Activated CD4-positive, alpha-beta T cell treated with anti-CD3 and anti-CD28 coated beads, Interleukin-2, amount 10 ng/mL, durations not matched to agents 24 days and 14 days (primary cell): ENCODE data around the gene ENDOG. TPM values are rescaled to one million over a fixed set of nuclear protein-coding genes. Genes with fewer than 3 reads are reported as not detected.
A peak's percentile ranks its signal among the peaks of the same experiment; 100 is the strongest.
"Not testable (repeated sequence)": the region's sequence is repeated elsewhere in the genome, so short reads cannot be mapped to it uniquely, and the experiment has no call there.

Experiments used
- DNase-seq: peaks from one replicate; pipeline ENCODE4 v3.0.0; 2022
- H3K27ac Mint-ChIP-seq: one replicate; pipeline ENCODE4 v1.8.0; 2022; ENCODE audit warnings: mild to moderate bottlenecking, mixed read lengths
- H3K27me3 Mint-ChIP-seq: one replicate; pipeline ENCODE4 v1.8.0; 2022; ENCODE audit warnings: mixed read lengths
- H3K36me3 Mint-ChIP-seq: one replicate; pipeline ENCODE4 v1.8.0; 2022; ENCODE audit warnings: low read depth, mild to moderate bottlenecking, mixed read lengths
- H3K4me1 Mint-ChIP-seq: one replicate; pipeline ENCODE4 v1.8.0; 2021; ENCODE audit warnings: mixed read lengths
- H3K4me3 Mint-ChIP-seq: one replicate; pipeline ENCODE4 v1.8.0; 2022; ENCODE audit warnings: mild to moderate bottlenecking, moderate library complexity, mixed read lengths
- H3K9me3 Mint-ChIP-seq: one replicate; pipeline ENCODE4 v1.8.0; 2021; ENCODE audit warnings: mixed read lengths
- intact Hi-C: fragments of 100-400 bp; cut with micrococcal nuclease; formaldehyde crosslinking; loops from one replicate; pipeline ENCODE4 v1.15.1; 2023
- total RNA-seq: library from RNA; stranded (reverse); gene quantifications from 2 replicates; pipeline ENCODE4 v1.2.3, GENCODE V29; 2022

ENDOG gene
- total RNA-seq, result 22.9 and 23.3 TPM in 2 replicates

DNA sequence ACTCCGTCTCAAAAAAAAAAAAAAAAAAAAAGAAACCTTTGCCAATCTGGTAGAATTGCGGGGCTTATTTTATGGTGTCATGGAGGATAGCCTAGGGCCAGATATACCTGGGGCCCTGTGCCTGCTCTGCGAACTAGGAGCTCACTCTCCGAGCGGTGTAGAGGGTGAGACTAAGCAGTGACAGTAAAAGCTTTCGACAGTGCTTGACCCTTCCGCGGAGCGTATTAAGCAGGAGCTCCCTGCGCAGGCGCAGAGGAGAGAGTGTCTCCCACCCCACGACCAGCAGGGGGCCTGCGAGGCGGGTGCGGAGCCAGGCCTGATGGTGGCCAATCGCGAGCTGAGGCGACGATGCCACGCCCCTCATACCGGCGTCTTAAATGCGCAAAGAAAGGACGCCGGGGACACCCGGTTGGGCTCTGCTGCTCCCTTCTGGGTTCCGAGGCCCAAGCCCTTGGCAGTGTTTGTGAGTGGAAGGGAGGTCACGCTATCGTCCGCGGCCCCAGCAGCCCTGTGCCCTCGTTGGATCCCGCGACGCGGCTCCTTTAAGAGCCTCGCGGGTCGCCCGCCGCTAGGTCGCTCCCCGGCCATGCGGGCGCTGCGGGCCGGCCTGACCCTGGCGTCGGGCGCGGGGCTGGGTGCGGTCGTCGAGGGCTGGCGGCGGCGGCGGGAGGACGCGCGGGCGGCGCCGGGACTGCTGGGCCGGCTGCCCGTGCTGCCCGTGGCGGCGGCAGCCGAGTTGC is at the start of gene ENDOG:
Gene ENDOG (plus strand): TSS at position 402 of the 740 bp plus-strand sequence. CDS start 185 bp downstream, at position 587.
- H3K36me3 Mint-ChIP-seq, result peaks cover 18% of the 10 kb centered on the region
- peak within 1 kb of the TSS; percentile 84 for H3K27ac Mint-ChIP-seq
- H3K27me3 Mint-ChIP-seq, result no peaks in the 10 kb centered on the region
- DNase-seq, result peak; percentile 100
- H3K9me3 Mint-ChIP-seq, result no peaks in the 10 kb centered on the region
- peaks cover 12% of the 10 kb centered on the region for H3K4me1 Mint-ChIP-seq
- intact Hi-C loops, result loop anchor here (1.0 to 5.0 kb wide), 6 partner anchors 11 to 313 kb away; partner anchors contain the start of genes DYNC2I2, GLE1, LRRC8A and SPOUT1
- H3K4me3 Mint-ChIP-seq, result peak within 1 kb of the TSS; percentile 85

- H3K4me3 Mint-ChIP-seq, result no peak overlapping the region
- intact Hi-C loops, result no loop called here
- no peak overlapping the region for H3K27ac Mint-ChIP-seq
- peaks cover 15% of the 10 kb centered on the region for H3K4me1 Mint-ChIP-seq
- H3K27me3 Mint-ChIP-seq, result no peaks in the 10 kb centered on the region
- DNase-seq, result no peak
- no peaks in the 10 kb centered on the region for H3K36me3 Mint-ChIP-seq
- no peaks in the 10 kb centered on the region for H3K9me3 Mint-ChIP-seq
Observed at GRCh38 chr9:128768606-128769005, 49.7 kb upstream of the ENDOG start.

GRCh38 chr9:128770286-128771030 is 47.8 kb upstream of the ENDOG start:
- peaks cover 15% of the 10 kb centered on the region for H3K4me1 Mint-ChIP-seq
- no peaks in the 10 kb centered on the region for H3K27me3 Mint-ChIP-seq
- peak overlapping the region; percentile 87 for H3K4me3 Mint-ChIP-seq
- peak overlapping the region; percentile 90 for H3K27ac Mint-ChIP-seq
- H3K36me3 Mint-ChIP-seq, result no peaks in the 10 kb centered on the region
- no peak for DNase-seq
- intact Hi-C loops, result loop anchor here (1.0 to 5.0 kb wide), 4 partner anchors 17 to 111 kb away; partner anchors contain the start of genes ENDOG, KYAT1, SET and TBC1D13
- H3K9me3 Mint-ChIP-seq, result peaks cover 4% of the 10 kb centered on the region

GRCh38 chr9:128771094-128771721 is 47.1 kb upstream of the ENDOG start:
- peak overlapping the region; percentile 87 for H3K4me3 Mint-ChIP-seq
- peaks cover 15% of the 10 kb centered on the region for H3K4me1 Mint-ChIP-seq
- no peaks in the 10 kb centered on the region for H3K27me3 Mint-ChIP-seq
- H3K9me3 Mint-ChIP-seq, result peaks cover 4% of the 10 kb centered on the region
- intact Hi-C loops, result loop anchor here (1.0 to 5.0 kb wide), 4 partner anchors 16 to 110 kb away; partner anchors contain the start of genes ENDOG, KYAT1, SET and TBC1D13
- no peaks in the 10 kb centered on the region for H3K36me3 Mint-ChIP-seq
- DNase-seq, result peak; percentile 78
- peak overlapping the region; percentile 90 for H3K27ac Mint-ChIP-seq

DNA sequence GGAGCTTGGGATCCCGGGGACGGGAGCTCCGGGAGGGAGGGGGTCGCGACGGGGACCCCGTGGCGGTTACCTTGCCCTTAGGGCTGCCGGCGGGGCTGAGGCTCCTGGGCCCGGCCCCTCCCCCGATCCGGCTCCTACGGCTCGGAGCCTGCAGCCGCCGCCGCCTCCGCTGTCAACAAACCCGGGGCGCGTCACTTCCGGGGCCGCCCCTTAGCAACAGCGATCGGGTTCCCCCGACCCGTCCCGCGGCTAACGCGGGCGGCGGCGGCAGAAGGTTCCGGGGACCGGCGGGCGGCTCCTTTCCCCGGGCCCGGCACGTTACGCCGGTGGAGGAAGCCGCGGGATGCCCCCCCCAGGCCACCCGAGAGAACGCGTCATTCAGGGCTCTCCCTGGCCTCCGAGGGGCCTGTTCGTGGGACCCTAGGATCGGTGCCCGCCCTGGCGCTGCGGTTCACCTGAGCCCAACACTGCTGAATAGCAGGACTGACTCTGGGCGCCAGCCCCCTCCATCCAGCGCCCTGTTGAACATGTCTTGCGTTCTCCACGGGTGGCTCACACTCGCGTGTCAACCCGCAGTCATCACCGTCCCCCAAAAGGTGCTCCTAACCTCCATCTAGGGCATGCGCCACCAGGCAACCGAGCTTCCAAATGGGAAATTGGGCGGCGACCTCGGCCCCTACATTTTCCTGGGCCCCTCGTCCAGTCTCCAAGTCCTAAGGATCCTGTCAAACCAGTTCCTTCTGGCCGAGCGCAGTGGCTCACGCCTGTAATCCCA is 46.4 kb upstream of the ENDOG start, which contains the start of gene ZER1:
Gene ZER1 (minus strand): TSS at position 183 of the 775 bp plus-strand sequence. CDS start 16,362 bp downstream, outside the sequence.
- Mint-ChIP-seq H3K27ac (peak within 1 kb of the TSS; percentile 90), H3K36me3 (no peaks in the 10 kb centered on the region), H3K27me3 (no peaks in the 10 kb centered on the region), H3K9me3 (peaks cover 4% of the 10 kb centered on the region), H3K4me1 (peaks cover 15% of the 10 kb centered on the region), H3K4me3 (peak within 1 kb of the TSS; percentile 87)
- intact Hi-C loops, result loop anchor here (1.0 to 5.0 kb wide), 4 partner anchors 15 to 109 kb away; partner anchors contain the start of genes ENDOG, KYAT1, SET and TBC1D13
- peak; percentile 99 for DNase-seq

GRCh38 chr9:128773049-128773448 is 45.3 kb upstream of the ENDOG start:
- no peak for DNase-seq
- peaks cover 4% of the 10 kb centered on the region for H3K9me3 Mint-ChIP-seq
- H3K4me1 Mint-ChIP-seq, result peaks cover 15% of the 10 kb centered on the region
- intact Hi-C loops, result loop anchor here (5.0 kb wide), 2 partner anchors 44 to 86 kb away; partner anchors contain the start of genes ENDOG and SET
- no peaks in the 10 kb centered on the region for H3K36me3 Mint-ChIP-seq
- no peaks in the 10 kb centered on the region for H3K27me3 Mint-ChIP-seq
- peak overlapping the region; percentile 87 for H3K4me3 Mint-ChIP-seq
- H3K27ac Mint-ChIP-seq, result peak overlapping the region; percentile 11

DNA sequence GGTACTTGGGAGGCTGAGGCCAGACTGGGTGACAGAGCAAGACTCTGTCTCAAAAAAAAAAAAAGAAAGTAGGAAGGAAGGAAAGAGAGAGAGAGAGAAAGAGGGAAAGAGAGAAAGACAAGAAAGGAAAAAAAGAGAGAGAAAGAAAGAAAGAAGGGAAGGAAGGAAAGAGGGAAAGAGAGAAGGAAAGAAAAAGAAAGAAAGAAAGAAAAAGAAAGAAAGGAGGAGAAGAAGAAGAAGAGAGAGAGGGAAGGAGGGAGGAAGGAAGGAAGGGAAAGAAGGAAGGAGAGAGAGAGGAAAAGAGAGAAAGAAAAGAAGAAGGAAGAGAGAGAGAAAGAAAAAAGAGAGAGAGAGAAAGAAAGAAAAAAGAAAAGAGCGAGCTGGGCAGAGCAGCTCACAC is 43.5 kb upstream of the ENDOG start:
- Mint-ChIP-seq H3K4me1 (peaks cover 10% of the 10 kb centered on the region), H3K36me3 (no peaks in the 10 kb centered on the region), H3K4me3 (no peak overlapping the region), H3K27ac (no peak overlapping the region), H3K27me3 (no peaks in the 10 kb centered on the region), H3K9me3 (peaks cover 4% of the 10 kb centered on the region)
- intact Hi-C loops, result loop anchor here (5.0 kb wide), 2 partner anchors 42 to 88 kb away; partner anchors contain the start of genes ENDOG and SET
- DNase-seq, result no peak

DNA sequence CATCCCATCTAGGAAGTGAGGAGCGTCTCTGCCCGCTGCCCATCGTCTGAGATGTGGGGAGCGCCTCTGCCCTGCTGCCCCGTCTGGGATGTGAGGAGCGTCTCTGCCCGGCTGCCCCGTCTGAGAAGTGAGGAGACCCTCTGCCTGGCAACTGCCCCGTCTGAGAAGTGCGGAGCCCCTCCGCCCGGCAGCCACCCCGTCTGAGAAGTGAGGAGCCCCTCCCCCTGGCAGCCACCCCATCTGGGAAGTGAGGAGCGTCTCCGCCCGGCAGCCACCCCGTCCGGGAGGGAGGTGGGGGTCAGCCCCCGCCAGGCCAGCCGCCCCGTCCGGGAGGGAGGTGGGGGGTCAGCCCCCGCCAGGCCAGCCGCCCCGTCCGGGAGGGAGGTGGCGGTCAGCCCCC is 38.2 kb upstream of the ENDOG start:
- H3K27me3 Mint-ChIP-seq, intact Hi-C loops, H3K9me3 Mint-ChIP-seq, H3K4me1 Mint-ChIP-seq, DNase-seq, H3K36me3 Mint-ChIP-seq, H3K27ac Mint-ChIP-seq, H3K4me3 Mint-ChIP-seq: not testable (repeated sequence)

GRCh38 chr9:128781187-128782070 is 36.9 kb upstream of the ENDOG start:
- Mint-ChIP-seq H3K36me3 (no peaks in the 10 kb centered on the region), H3K27me3 (no peaks in the 10 kb centered on the region), H3K9me3 (no peaks in the 10 kb centered on the region), H3K4me3 (no peak overlapping the region), H3K27ac (no peak overlapping the region), H3K4me1 (peaks cover 5% of the 10 kb centered on the region)
- intact Hi-C loops, result no loop called here
- no peak for DNase-seq

DNA sequence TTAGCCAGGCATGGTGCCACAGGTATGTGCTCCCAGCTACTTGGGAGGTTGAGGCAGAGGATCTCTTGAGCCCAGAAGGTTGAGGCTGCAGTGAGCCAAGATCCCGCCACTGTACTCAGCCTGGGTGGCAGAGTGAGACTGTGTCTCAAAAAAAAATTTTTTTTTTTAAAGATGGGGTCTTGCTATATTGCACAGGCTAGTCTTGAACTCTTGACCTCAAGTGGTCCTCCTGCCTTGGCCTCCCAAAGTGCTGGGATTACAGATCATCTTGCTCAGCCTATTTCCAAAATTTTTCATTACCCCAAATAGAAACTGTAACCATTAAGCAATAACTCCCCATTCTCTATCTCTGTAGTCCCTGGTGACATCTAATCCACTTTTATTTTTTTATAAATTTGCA is 35.6 kb upstream of the ENDOG start:
- Mint-ChIP-seq H3K27ac (no peak overlapping the region), H3K27me3 (no peaks in the 10 kb centered on the region), H3K4me3 (no peak overlapping the region), H3K9me3 (no peaks in the 10 kb centered on the region), H3K4me1 (peaks cover 8% of the 10 kb centered on the region), H3K36me3 (no peaks in the 10 kb centered on the region)
- intact Hi-C loops, result no loop called here
- DNase-seq, result no peak

DNA sequence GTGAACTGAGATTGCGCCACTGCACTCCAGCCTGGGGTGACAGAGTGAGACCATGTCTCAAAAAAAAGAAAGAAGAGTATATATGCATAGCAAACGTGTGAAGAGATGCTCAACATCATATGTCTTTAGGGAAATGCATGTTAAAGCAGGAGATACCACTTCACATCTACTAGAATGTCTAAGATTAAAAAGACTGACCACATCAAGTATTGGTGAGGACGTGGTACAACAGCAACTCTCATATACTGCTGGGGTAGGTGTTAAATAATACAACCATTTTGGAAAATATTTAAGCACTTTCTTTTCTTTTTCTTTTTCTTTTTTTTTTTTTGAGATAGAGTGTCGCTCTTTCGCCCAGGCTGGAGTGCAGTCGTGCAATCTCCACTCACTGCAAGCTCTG is 32.9 kb upstream of the ENDOG start:
- Mint-ChIP-seq H3K4me1 (peaks cover 19% of the 10 kb centered on the region), H3K4me3 (no peak overlapping the region), H3K9me3 (no peaks in the 10 kb centered on the region), H3K27ac (no peak overlapping the region), H3K27me3 (no peaks in the 10 kb centered on the region), H3K36me3 (peaks cover 2% of the 10 kb centered on the region)
- DNase-seq, result no peak
- intact Hi-C loops, result no loop called here
